Measurements from ENCODE around the gene AKAP9. TPM values are rescaled to one million over a fixed set of nuclear protein-coding genes. Genes with fewer than 3 reads are reported as not detected.

Gene AKAP9
- polyA plus RNA-seq, 1 experiment = 7.4 TPM

DNA sequence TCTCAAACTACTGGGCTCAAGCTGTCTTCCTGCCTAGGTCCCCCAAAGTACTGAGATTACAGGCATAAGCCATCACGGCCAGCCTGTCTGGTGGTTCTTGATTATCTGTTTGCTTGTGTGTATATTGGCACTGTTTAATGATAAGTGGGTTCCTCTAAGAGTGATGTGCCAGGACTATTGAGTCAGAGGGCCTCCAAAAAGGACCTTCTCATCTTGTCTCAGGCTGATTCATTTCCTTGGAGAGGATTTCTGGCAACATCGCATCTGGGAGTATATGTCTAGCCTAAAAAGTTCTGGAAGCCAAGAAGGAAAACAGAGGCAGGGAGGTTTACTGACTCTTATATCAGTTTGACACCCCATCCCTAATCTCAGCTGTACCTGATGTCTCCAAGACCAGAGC is 27.1 kb upstream of the AKAP9 start:
- TF ChIP-seq, protein P1, sequence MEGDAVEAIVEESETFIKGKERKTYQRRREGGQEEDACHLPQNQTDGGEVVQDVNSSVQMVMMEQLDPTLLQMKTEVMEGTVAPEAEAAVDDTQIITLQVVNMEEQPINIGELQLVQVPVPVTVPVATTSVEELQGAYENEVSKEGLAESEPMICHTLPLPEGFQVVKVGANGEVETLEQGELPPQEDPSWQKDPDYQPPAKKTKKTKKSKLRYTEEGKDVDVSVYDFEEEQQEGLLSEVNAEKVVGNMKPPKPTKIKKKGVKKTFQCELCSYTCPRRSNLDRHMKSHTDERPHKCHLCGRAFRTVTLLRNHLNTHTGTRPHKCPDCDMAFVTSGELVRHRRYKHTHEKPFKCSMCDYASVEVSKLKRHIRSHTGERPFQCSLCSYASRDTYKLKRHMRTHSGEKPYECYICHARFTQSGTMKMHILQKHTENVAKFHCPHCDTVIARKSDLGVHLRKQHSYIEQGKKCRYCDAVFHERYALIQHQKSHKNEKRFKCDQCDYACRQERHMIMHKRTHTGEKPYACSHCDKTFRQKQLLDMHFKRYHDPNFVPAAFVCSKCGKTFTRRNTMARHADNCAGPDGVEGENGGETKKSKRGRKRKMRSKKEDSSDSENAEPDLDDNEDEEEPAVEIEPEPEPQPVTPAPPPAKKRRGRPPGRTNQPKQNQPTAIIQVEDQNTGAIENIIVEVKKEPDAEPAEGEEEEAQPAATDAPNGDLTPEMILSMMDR (IDR thresholded peaks at IDR 0.05; ENCODE audit: insufficient read depth, low read depth, low read length) = no peak
- ChIA-PET POLR2A (no interaction called here), CTCF (interaction anchor here (1.4 to 2.0 kb wide), 2 partner anchors 10 to 20 kb away, joined by 3 to 5 read pairs; no protein-coding TSS in a partner anchor)
- Histone ChIP-seq H3K36me3 (ENCODE audit: control insufficient read depth, insufficient read depth, low read length) (no peaks in the 10 kb centered on the region), H3K27me3 (ENCODE audit: control insufficient read depth, insufficient read depth, low read length) (no peaks in the 10 kb centered on the region), H3K4me3 (ENCODE audit: low read depth, low read length) (no peak overlapping the region)
- DNase-seq (ENCODE audit: low read depth) = no peak

GRCh38 chr7:91915401-91916050 is 25.1 kb upstream of the AKAP9 start:
- Histone ChIP-seq H3K27me3 (ENCODE audit: control insufficient read depth, insufficient read depth, low read length) (no peaks in the 10 kb centered on the region), H3K4me3 (ENCODE audit: low read depth, low read length) (no peak overlapping the region), H3K36me3 (ENCODE audit: control insufficient read depth, insufficient read depth, low read length) (no peaks in the 10 kb centered on the region)
- TF ChIP-seq, protein P1 (IDR thresholded peaks at IDR 0.05; ENCODE audit: insufficient read depth, low read depth, low read length) = no peak
- ChIA-PET CTCF (interaction anchor here (0.6 to 2.0 kb wide), 4 partner anchors 8 to 1260 kb away, joined by 3 to 5 read pairs (median 3); no protein-coding TSS in a partner anchor), POLR2A (no interaction called here)
- no peak for DNase-seq (ENCODE audit: low read depth)

- Histone ChIP-seq H3K27me3 (ENCODE audit: control insufficient read depth, insufficient read depth, low read length) (no peaks in the 10 kb centered on the region), H3K36me3 (ENCODE audit: control insufficient read depth, insufficient read depth, low read length) (no peaks in the 10 kb centered on the region), H3K4me3 (ENCODE audit: low read depth, low read length) (no peak overlapping the region)
- ChIA-PET POLR2A (no interaction called here), CTCF (interaction anchor here (1.3 kb wide), 1 partner anchor 40 kb away, joined by 3 read pairs; no protein-coding TSS in a partner anchor)
- TF ChIP-seq, protein P1 (IDR thresholded peaks at IDR 0.05; ENCODE audit: insufficient read depth, low read depth, low read length) = no peak
- no peak for DNase-seq (ENCODE audit: low read depth)
Measured at GRCh38 chr7:91916051-91916440, 24.6 kb upstream of the AKAP9 start.

GRCh38 chr7:91918356-91918755 is 22.3 kb upstream of the AKAP9 start:
- Histone ChIP-seq H3K36me3 (ENCODE audit: control insufficient read depth, insufficient read depth, low read length) (no peaks in the 10 kb centered on the region), H3K27me3 (ENCODE audit: control insufficient read depth, insufficient read depth, low read length) (no peaks in the 10 kb centered on the region), H3K4me3 (ENCODE audit: low read depth, low read length) (no peak overlapping the region)
- no peak for DNase-seq (ENCODE audit: low read depth)
- TF ChIP-seq, protein P1 (IDR thresholded peaks at IDR 0.05; ENCODE audit: insufficient read depth, low read depth, low read length) = no peak
- CTCF ChIA-PET = interaction anchor here (1.0 kb wide), 1 partner anchor 21 kb away, joined by 3 read pairs; no protein-coding TSS in a partner anchor
- POLR2A ChIA-PET = no interaction called here

GRCh38 chr7:91922857-91923256 is 17.8 kb upstream of the AKAP9 start:
- no peak overlapping the region for H3K4me3 ChIP-seq (ENCODE audit: low read depth, low read length)
- H3K27me3 ChIP-seq (ENCODE audit: control insufficient read depth, insufficient read depth, low read length) = peaks cover under 1% of the 10 kb centered on the region; the same call in 1 of the 2 replicates
- POLR2A ChIA-PET = no interaction called here
- CTCF ChIA-PET = interaction anchor here (1.8 kb wide), 1 partner anchor 8 kb away, joined by 5 read pairs; no protein-coding TSS in a partner anchor
- no peaks in the 10 kb centered on the region for H3K36me3 ChIP-seq (ENCODE audit: control insufficient read depth, insufficient read depth, low read length)
- DNase-seq (ENCODE audit: low read depth) = no peak
- TF ChIP-seq, protein P1 (IDR thresholded peaks at IDR 0.05; ENCODE audit: insufficient read depth, low read depth, low read length) = no peak

Data from BJ (cell line).